ENCODE measurements around the gene ZNF202.
"Not testable (repeated sequence)": the region's sequence is repeated elsewhere in the genome, so short reads cannot be mapped to it uniquely, and the experiment has no call there.

DNA sequence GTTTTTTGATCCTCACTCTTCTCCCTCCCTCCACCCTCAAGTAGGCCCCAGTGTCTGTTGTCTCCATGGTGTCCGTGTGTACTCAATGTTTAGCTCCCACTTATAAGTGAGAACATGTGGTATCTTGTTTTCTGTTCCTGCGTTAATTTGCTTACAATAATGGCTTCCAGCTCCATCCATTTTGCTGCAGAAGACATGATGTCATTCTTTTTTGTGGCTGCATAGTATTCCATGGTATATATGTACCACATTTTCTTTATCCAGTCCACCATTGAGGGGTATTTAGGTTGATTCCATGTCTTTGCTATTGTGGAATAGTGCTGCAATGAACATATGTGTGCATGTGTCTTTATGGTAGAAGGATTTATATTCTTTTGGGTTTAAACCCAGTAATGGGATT, 6.9 kb upstream of the ZNF202 start:
- not testable (repeated sequence) for TF ChIP-seq POLR2A, CTCF, POLR2AphosphoS5 (IDR thresholded peaks at IDR 0.05)

Measured in upper lobe of left lung (tissue), 4 donors.